Gastroesophageal sphincter (tissue), 3 donors: ENCODE results near the gene POU2F1.

Experiments used
- EP300 ChIP-seq: sonication (generic); formaldehyde crosslinking; IDR thresholded peaks from one replicate; pipeline ENCODE4 v1.6.1; 2017; ENCODE audit warnings: antibody characterized with exemption, mild to moderate bottlenecking
- POLR2A ChIP-seq, 2 donors: fragments of 450-650 bp; IDR thresholded peaks; one replicate each; pipeline ENCODE4 v1.6.1; 2017; ENCODE audit warnings: antibody characterized with exemption in 2 of 2, mild to moderate bottlenecking in 2 of 2, moderate library complexity in 1 of 2
- POLR2AphosphoS5 ChIP-seq: sonication (generic); formaldehyde crosslinking; IDR thresholded peaks from one replicate; pipeline ENCODE4 v1.6.1; 2017; ENCODE audit warnings: antibody characterized with exemption
- TF ChIP-seq, protein P1 (sequence below), 4 experiments: fragments of 200-600 bp in 2 of 4; fragments of 450-650 bp in 2 of 4; sonication (generic) in 1 of 4; IDR thresholded peaks; one replicate each; pipeline ENCODE4 v1.5.1; 2017 to 2019; ENCODE audit warnings: antibody characterized with exemption in 4 of 4, mild to moderate bottlenecking in 2 of 4, moderate library complexity in 2 of 4

DNA sequence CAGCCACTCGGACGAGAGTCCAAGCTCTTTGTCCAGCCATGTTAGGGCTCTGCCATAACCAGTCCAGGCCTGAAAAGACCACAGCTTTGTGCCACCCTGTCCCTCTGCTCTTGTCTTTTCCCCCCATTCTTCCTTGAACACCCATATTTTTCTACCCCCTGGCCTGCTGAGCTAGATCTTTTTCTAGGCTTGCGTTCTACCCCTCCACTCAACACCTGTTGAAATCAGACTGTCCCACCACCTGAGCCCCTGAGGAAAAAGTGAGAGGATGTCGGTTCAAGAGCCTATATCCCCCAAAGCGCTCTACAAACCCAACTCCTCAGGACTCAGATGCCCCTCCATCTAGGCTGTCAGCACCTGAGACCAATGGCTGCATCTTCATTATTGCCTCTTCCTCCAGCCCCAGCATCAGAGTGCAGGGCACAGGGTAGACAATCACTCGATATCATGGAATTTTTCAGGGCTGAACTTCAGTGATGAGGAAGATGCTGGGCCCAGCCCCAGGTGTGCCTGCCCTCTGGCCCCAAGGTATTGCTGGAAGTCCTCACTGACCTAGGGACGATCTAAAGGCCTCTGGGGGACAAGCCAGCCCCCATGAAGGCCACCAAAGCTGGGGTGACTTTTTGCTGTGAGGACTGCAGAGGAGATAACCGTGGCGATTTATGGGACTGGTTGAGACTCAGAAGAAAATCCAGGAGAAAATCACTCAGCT is 222.3 kb downstream of the POU2F1 start:
- TF ChIP-seq, protein P1, sequence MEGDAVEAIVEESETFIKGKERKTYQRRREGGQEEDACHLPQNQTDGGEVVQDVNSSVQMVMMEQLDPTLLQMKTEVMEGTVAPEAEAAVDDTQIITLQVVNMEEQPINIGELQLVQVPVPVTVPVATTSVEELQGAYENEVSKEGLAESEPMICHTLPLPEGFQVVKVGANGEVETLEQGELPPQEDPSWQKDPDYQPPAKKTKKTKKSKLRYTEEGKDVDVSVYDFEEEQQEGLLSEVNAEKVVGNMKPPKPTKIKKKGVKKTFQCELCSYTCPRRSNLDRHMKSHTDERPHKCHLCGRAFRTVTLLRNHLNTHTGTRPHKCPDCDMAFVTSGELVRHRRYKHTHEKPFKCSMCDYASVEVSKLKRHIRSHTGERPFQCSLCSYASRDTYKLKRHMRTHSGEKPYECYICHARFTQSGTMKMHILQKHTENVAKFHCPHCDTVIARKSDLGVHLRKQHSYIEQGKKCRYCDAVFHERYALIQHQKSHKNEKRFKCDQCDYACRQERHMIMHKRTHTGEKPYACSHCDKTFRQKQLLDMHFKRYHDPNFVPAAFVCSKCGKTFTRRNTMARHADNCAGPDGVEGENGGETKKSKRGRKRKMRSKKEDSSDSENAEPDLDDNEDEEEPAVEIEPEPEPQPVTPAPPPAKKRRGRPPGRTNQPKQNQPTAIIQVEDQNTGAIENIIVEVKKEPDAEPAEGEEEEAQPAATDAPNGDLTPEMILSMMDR (IDR thresholded peaks at IDR 0.05) = no peak
- no peak for TF ChIP-seq EP300
- no peak for TF ChIP-seq POLR2AphosphoS5
- no peak for TF ChIP-seq POLR2A (IDR thresholded peaks at IDR 0.05)
